ENCODE results near the gene THUMPD1. TPM values are rescaled to one million over a fixed set of nuclear protein-coding genes. Genes with fewer than 3 reads are reported as not detected.

Gene THUMPD1
- total RNA-seq, 1 donor from 2014 or later = 40.7 TPM

DNA sequence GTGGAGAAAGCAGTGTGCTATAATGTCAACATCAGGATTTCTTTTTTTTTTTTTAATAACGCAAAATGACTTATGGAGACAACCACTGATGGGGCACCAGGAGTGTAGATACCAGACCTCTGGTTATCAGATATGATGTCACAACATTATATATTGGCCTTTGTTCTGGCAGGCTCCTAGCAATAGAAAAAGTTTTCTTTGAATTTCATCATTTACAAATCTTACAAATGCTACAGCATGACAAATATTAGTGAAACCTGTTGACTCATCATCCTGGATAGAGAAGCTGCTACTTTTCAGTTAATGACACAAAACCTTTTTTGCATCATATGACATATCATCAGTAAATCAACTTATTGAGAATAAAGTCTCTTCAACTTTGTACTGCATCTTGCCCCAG lies 6.1 kb downstream of the THUMPD1 start:
- Histone ChIP-seq H3K27me3 (no peaks in the 10 kb centered on the region), H3K4me1 (peaks cover 23% of the 10 kb centered on the region), H3K9me3 (no peaks in the 10 kb centered on the region), H3K27ac (no peak overlapping the region), H3K4me3 (no peak overlapping the region), H3K36me3 (peaks cover 53% of the 10 kb centered on the region)
- intact Hi-C loops (cut with DNase I) = no loop called here
- ATAC-seq (no peak), DNase-seq (no peak)
- TF ChIP-seq, protein P1, sequence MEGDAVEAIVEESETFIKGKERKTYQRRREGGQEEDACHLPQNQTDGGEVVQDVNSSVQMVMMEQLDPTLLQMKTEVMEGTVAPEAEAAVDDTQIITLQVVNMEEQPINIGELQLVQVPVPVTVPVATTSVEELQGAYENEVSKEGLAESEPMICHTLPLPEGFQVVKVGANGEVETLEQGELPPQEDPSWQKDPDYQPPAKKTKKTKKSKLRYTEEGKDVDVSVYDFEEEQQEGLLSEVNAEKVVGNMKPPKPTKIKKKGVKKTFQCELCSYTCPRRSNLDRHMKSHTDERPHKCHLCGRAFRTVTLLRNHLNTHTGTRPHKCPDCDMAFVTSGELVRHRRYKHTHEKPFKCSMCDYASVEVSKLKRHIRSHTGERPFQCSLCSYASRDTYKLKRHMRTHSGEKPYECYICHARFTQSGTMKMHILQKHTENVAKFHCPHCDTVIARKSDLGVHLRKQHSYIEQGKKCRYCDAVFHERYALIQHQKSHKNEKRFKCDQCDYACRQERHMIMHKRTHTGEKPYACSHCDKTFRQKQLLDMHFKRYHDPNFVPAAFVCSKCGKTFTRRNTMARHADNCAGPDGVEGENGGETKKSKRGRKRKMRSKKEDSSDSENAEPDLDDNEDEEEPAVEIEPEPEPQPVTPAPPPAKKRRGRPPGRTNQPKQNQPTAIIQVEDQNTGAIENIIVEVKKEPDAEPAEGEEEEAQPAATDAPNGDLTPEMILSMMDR (IDR thresholded peaks at IDR 0.05) = no peak

DNA sequence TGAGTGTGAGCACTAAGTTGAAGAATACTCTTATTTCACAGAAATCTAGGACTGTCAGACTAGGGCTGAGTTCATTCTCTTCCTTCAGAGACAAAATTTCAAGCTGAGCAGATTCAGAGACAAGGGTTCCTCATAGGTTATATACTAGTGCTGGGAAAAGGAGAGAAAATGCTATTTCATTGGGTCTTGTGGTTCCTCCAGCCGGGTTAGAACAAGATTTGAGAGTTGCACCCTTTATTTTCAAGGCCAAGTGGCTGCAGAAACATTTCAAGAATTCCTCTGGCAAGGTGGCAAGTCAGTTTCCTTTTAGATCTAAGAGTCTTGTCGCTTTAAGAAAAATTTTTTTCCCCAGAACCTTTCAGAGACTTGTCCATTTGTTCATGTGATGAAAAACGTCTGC lies 6.8 kb downstream of the THUMPD1 start:
- H3K36me3 ChIP-seq = peaks cover 53% of the 10 kb centered on the region
- H3K27me3 ChIP-seq = no peaks in the 10 kb centered on the region
- ATAC-seq = peak; percentile 43
- H3K4me1 ChIP-seq = peaks cover 16% of the 10 kb centered on the region
- TF ChIP-seq, protein P1 (IDR thresholded peaks at IDR 0.05) = no peak
- DNase-seq = no peak
- intact Hi-C loops (cut with DNase I) = no loop called here
- no peaks in the 10 kb centered on the region for H3K9me3 ChIP-seq
- peak overlapping the region; percentile 37 for H3K27ac ChIP-seq
- H3K4me3 ChIP-seq = no peak overlapping the region

DNA sequence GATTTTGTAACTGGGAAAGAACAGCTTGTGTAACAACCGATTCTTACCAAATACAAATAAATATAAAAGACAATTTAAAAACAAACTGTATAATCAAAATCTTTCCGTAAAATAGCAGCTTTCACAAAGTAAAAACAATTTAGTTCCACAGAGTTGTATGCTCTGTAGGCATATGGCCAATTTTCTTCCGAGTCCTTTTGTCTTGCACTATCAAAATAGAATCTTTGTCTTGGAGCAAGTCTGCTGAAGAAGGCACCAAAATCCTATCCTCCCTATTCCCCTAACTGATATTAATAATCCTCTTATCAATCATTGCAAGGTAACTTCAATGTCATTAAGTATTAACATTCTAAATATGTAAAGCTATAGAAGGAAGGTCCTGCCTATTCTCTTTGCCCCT lies 7.6 kb downstream of the THUMPD1 start:
- H3K4me3 ChIP-seq = no peak overlapping the region
- no peaks in the 10 kb centered on the region for H3K9me3 ChIP-seq
- peaks cover 10% of the 10 kb centered on the region for H3K4me1 ChIP-seq
- H3K27me3 ChIP-seq = no peaks in the 10 kb centered on the region
- TF ChIP-seq, protein P1 (IDR thresholded peaks at IDR 0.05) = no peak
- DNase-seq (no peak), ATAC-seq (no peak)
- peaks cover 53% of the 10 kb centered on the region for H3K36me3 ChIP-seq
- H3K27ac ChIP-seq = peak overlapping the region; percentile 43
- intact Hi-C loops (cut with DNase I) = no loop called here

DNA sequence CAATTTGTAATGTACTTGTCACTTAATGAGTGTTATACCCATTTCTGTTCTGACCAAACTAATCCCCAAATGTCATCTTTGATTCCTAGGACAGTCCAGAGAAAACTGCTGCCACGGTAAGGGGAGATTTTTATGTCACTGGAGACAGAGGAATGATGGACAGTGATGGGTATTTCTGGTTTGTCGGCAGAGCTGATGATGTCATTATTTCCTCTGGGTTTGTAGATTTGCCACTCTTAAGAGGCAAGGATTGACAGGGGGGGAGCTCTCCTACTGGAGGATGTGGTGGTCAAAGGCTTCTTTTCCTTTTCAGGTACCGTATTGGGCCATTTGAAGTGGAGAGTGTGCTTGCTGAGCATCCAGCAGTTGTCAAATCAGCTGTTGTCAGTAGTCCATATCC lies 12.5 kb downstream of the THUMPD1 start:
- no peaks in the 10 kb centered on the region for H3K27me3 ChIP-seq
- no peak overlapping the region for H3K27ac ChIP-seq
- intact Hi-C loops (cut with DNase I) = no loop called here
- DNase-seq (no peak), ATAC-seq (no peak)
- no peaks in the 10 kb centered on the region for H3K9me3 ChIP-seq
- TF ChIP-seq, protein P1 (IDR thresholded peaks at IDR 0.05) = no peak
- H3K4me3 ChIP-seq = no peak overlapping the region
- peaks cover 4% of the 10 kb centered on the region for H3K36me3 ChIP-seq
- no peaks in the 10 kb centered on the region for H3K4me1 ChIP-seq

DNA sequence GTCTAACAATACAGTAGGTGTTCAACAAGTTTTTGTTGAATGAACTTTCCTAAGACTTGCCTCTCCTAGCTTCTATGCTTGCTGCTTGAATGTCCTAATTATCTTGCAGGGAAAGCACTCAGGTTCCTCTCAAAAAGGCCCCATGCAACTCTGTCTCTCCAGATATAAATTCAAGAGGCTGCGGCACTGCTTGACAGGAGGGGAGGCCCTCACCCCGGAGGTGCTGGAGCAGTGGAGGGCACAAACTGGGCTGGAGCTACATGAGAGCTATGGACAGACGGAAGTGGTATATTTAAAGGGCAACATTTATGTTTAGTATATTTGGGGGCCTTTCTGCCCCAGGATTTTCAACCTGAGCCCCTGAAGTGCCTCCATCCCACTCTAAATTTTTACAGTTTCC lies 14.4 kb downstream of the THUMPD1 start:
- Histone ChIP-seq H3K4me3 (no peak overlapping the region), H3K27me3 (no peaks in the 10 kb centered on the region), H3K27ac (peak overlapping the region; percentile 8), H3K9me3 (no peaks in the 10 kb centered on the region), H3K4me1 (no peaks in the 10 kb centered on the region), H3K36me3 (no peaks in the 10 kb centered on the region)
- intact Hi-C loops (cut with DNase I) = no loop called here
- DNase-seq (no peak), ATAC-seq (peak; percentile 66)
- TF ChIP-seq, protein P1 (IDR thresholded peaks at IDR 0.05) = no peak

DNA sequence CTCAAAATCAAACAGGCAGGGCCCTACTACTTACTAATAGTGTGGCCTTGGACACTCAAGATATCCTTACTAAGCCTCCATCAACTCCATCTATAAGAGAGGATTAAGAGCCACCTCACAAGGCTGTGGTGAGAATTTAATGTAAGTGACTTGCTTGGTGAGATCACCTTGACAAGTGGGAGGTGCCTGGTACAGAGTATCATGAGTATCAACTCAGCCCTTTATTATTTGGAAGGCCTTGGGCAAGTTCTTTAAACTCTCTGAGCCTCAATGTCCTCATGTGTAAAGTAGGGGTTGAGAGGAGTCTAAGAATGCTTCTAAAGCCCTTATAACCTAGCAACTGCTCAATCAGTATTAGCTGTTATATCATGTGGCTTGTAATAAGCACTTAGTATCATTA lies 15.0 kb downstream of the THUMPD1 start:
- ATAC-seq = peak; percentile 83
- TF ChIP-seq, protein P1 (IDR thresholded peaks at IDR 0.05) = no peak
- no peaks in the 10 kb centered on the region for H3K9me3 ChIP-seq

More for the DNA sequence above, 15.0 kb downstream of the THUMPD1 start:
- no peaks in the 10 kb centered on the region for H3K27me3 ChIP-seq
- H3K36me3 ChIP-seq = no peaks in the 10 kb centered on the region
- intact Hi-C loops (cut with DNase I) = no loop called here
- DNase-seq = no peak
- peak overlapping the region; percentile 8 for H3K27ac ChIP-seq
- no peak overlapping the region for H3K4me3 ChIP-seq
- no peaks in the 10 kb centered on the region for H3K4me1 ChIP-seq
